K562 (cell line): ENCODE measurements around the gene NUB1. TPM values are rescaled to one million over a fixed set of nuclear protein-coding genes. Genes with fewer than 3 reads are reported as not detected.
A peak's percentile ranks its signal among the peaks of the same experiment; 100 is the strongest.

Experiments used
- CHD1 ChIP-seq: fragments of 200-600 bp; sonication (generic); IDR thresholded peaks from one replicate; pipeline ENCODE4 v1.6.1; 2012; ENCODE audit warnings: mild to moderate bottlenecking, moderate library complexity, low read length, inconsistent platforms
- HDAC2 ChIP-seq: fragments of 450-650 bp; IDR thresholded peaks from 2 replicates; pipeline ENCODE4 v1.6.1; 2016; ENCODE audit warnings: mild to moderate bottlenecking
- HIVEP1 ChIP-seq: fragments of 250-450 bp; sonication (Bioruptor Pico); IDR thresholded peaks from 2 replicates; pipeline ENCODE4 v1.4.0; 2020; ENCODE audit warnings: mild to moderate bottlenecking
- LARP7 ChIP-seq: fragments of 450-650 bp; IDR thresholded peaks from 2 replicates; pipeline ENCODE4 v1.6.1; 2016
- NCOA1 ChIP-seq: fragments of 450-650 bp; IDR thresholded peaks from 2 replicates; pipeline ENCODE4 v1.6.1; 2016; ENCODE audit warnings: low read depth
- NUFIP1 ChIP-seq: fragments of 450-650 bp; IDR thresholded peaks from 2 replicates; pipeline ENCODE4 v1.6.1; 2018; ENCODE audit not compliant: partially characterized antibody
- ZFP36 ChIP-seq: fragments of 150-350 bp; IDR thresholded peaks from 2 replicates; pipeline ENCODE4 v1.6.1; 2018; ENCODE audit warnings: low read length, low read depth; ENCODE audit not compliant: partially characterized antibody
- ZKSCAN1 ChIP-seq: fragments of 150-350 bp; IDR thresholded peaks from 2 replicates; pipeline ENCODE4 v1.6.1; 2016; ENCODE audit warnings: low read depth, low read length
- ZSCAN29 ChIP-seq: fragments of 450-650 bp; IDR thresholded peaks from 2 replicates; pipeline ENCODE4 v1.6.1; 2017
- polyA plus RNA-seq, 8 experiments: library from polyadenylated mRNA; depleted of rRNA in 4 of 8; stranded (reverse) in 5 of 8; unstranded in 3 of 8; fragments of >200 nt; fragmentation: Nextera tagmentation in 2 of 8; fragmentation: Illumina TruSeq in 1 of 8; extraction: Ambion mirVana in 2 of 8; extraction: Trizol in 1 of 8; gene quantifications; 2 replicates each; pipeline versions ENCODE4 v1.2.1 to v1.2.3, GENCODE V29; 2011 to 2014; ENCODE audit warnings: inconsistent platforms in 1 of 8, missing spikeins in 1 of 8
- total RNA-seq, 7 experiments: library from RNA; depleted of rRNA in 6 of 7; stranded (reverse); fragments of >200 nt in 6 of 7; fragmentation: Illumina TruSeq in 2 of 7; extraction: Trizol in 2 of 7; gene quantifications; 2 replicates each; pipeline versions ENCODE4 v1.2.1 to v1.2.3, GENCODE V29; 2011 to 2021; ENCODE audit warnings: low replicate concordance in 1 of 7
- TF ChIP-seq, protein P1 (sequence below), 2 experiments: fragments of 450-650 bp; IDR thresholded peaks; 2 replicates each; pipeline ENCODE4 v1.6.1; 2016
- TF ChIP-seq, protein P2 (sequence below): fragments of 450-650 bp; IDR thresholded peaks from 2 replicates; pipeline ENCODE4 v1.7.1; 2018; ENCODE audit warnings: mild to moderate bottlenecking, low read depth; ENCODE audit not compliant: partially characterized antibody

NUB1 gene
- total and polyA plus RNA-seq, 9 of the 15 experiments (the other 6 are each of a cell fraction or from before 2014, with no cell fraction given), result 43.2 to 159 (median 85.2) TPM

DNA sequence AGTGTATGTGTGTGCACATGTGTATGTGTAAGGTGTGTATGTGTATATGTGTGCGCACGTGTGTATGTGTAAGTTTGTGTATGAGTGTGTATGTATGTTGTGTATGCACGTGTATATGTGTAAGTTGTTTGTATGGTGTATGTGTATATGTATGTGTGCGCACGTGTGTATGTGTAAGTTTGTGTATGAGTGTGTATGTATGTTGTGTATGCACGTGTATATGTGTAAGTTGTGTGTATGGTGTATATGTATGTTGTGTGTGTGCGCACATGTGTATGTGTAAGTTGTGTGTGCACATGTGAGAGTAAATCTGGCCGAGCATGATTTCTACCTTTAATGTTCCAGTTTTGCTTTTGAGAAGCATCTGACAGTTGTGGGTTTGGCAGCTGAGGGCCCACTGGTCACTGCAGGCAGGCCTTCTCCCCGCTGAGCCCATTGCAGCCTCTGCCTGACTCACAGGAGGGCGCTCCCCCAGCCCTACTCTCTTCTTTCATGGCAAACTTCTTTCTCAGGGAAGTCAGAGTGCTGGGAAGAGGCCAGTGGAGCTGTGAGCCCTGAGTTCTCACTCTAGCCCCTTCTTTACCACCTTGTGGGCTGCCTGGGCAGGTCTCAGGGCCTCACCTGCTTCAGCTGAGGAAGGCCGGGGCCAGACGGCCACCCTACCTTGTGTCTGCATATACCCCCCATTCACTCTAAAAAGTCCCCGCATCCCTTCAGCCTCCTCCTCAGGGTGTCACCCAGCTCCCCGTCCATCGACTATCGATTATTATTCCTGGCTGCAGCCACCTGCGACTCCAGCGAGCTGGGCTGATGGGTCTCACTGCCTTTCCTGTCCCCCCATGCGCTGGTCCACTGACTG, 57.1 kb downstream of the NUB1 start (continued):
- TF ChIP-seq NCOA1, result no peak
- no peak for TF ChIP-seq ZSCAN29
- TF ChIP-seq LARP7, result no peak
- no peak for TF ChIP-seq ZKSCAN1
- no peak for TF ChIP-seq CHD1
- no peak for TF ChIP-seq HDAC2
- TF ChIP-seq, protein P1, sequence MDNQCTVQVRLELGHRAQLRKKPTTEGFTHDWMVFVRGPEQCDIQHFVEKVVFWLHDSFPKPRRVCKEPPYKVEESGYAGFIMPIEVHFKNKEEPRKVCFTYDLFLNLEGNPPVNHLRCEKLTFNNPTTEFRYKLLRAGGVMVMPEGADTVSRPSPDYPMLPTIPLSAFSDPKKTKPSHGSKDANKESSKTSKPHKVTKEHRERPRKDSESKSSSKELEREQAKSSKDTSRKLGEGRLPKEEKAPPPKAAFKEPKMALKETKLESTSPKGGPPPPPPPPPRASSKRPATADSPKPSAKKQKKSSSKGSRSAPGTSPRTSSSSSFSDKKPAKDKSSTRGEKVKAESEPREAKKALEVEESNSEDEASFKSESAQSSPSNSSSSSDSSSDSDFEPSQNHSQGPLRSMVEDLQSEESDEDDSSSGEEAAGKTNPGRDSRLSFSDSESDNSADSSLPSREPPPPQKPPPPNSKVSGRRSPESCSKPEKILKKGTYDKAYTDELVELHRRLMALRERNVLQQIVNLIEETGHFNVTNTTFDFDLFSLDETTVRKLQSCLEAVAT (IDR thresholded peaks at IDR 0.05), result peak in 1 of 2 experiments; percentile 70; a peak in 1 of 4 replicates
- peak; percentile 93 for TF ChIP-seq ZFP36
- TF ChIP-seq HIVEP1, result no peak
- TF ChIP-seq, protein P2, sequence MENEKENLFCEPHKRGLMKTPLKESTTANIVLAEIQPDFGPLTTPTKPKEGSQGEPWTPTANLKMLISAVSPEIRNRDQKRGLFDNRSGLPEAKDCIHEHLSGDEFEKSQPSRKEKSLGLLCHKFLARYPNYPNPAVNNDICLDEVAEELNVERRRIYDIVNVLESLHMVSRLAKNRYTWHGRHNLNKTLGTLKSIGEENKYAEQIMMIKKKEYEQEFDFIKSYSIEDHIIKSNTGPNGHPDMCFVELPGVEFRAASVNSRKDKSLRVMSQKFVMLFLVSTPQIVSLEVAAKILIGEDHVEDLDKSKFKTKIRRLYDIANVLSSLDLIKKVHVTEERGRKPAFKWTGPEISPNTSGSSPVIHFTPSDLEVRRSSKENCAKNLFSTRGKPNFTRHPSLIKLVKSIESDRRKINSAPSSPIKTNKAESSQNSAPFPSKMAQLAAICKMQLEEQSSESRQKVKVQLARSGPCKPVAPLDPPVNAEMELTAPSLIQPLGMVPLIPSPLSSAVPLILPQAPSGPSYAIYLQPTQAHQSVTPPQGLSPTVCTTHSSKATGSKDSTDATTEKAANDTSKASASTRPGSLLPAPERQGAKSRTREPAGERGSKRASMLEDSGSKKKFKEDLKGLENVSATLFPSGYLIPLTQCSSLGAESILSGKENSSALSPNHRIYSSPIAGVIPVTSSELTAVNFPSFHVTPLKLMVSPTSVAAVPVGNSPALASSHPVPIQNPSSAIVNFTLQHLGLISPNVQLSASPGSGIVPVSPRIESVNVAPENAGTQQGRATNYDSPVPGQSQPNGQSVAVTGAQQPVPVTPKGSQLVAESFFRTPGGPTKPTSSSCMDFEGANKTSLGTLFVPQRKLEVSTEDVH, result no peak
- no peak for TF ChIP-seq NUFIP1
